ENCODE results near the gene ASIP.

DNA sequence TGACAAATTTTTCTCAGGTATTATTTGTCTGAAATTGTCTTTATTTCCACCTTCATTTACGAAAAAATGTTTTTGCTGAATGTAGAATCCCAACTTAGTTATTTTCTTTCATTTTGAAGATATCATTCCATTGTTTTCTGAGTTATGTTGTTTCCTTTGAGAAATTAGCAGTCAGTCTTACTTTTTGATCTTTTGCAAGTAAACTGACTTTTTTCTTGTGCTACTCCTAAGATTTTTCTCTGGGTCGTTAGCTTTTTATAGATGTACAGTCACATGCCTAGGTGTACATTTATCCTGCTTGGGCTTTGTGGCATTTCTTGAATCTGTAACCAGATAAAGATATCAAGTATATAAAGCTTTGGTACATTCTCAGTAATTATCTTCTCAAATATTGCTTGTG lies 29.6 kb upstream of the ASIP start:
- no peak for TF ChIP-seq EZH2 (IDR thresholded peaks at IDR 0.05)
- no peak for TF ChIP-seq POLR2AphosphoS5 (IDR thresholded peaks at IDR 0.05; ENCODE audit: borderline replicate concordance, low read depth, low read length)

Data from SK-N-MC (cell line).